Activated CD4-positive, alpha-beta T cell treated with anti-CD3 and anti-CD28 coated beads for 24 hours (primary cell): Measurements from ENCODE around the gene FCGR1A.
"Not testable (repeated sequence)": the region's sequence is repeated elsewhere in the genome, so short reads cannot be mapped to it uniquely, and the experiment has no call there.

Source experiments
- DNase-seq, 2 donors: peaks; one replicate each; pipeline ENCODE4 v3.0.0-alpha.2; 2020; ENCODE audit warnings: low read depth in 2 of 2

Gene FCGR1A

GRCh38 chr1:149782600-149782999 is at the start of gene FCGR1A:
Gene FCGR1A (plus strand): TSS chr1:149782694. CDS start chr1:149782744, 50 bp downstream.
- DNase-seq, result not testable (repeated sequence)

GRCh38 chr1:149732781-149733180 is 49.7 kb upstream of the FCGR1A start:
- not testable (repeated sequence) for DNase-seq

GRCh38 chr1:149734692-149735091 is 47.8 kb upstream of the FCGR1A start:
- not testable (repeated sequence) for DNase-seq

GRCh38 chr1:149740148-149740581 is 42.3 kb upstream of the FCGR1A start:
- peak; percentile 40 to 53 for DNase-seq

GRCh38 chr1:149740590-149741230 is 41.8 kb upstream of the FCGR1A start:
- DNase-seq, result not testable (repeated sequence)

GRCh38 chr1:149741914-149742313 is 40.6 kb upstream of the FCGR1A start:
- DNase-seq, result not testable (repeated sequence)

GRCh38 chr1:149746463-149747356 is 35.8 kb upstream of the FCGR1A start:
- not testable (repeated sequence) for DNase-seq

GRCh38 chr1:149747359-149748143 is 34.9 kb upstream of the FCGR1A start:
- DNase-seq, result not testable (repeated sequence)

GRCh38 chr1:149748144-149748500 is 34.4 kb upstream of the FCGR1A start:
- DNase-seq, result not testable (repeated sequence)

- DNase-seq, result not testable (repeated sequence)
Measured at GRCh38 chr1:149750562-149750961, 31.9 kb upstream of the FCGR1A start.

- DNase-seq, result not testable (repeated sequence)
Measured at GRCh38 chr1:149752186-149752585, 30.3 kb upstream of the FCGR1A start.

GRCh38 chr1:149753466-149753865 is 29.0 kb upstream of the FCGR1A start:
- not testable (repeated sequence) for DNase-seq

GRCh38 chr1:149755294-149755693 is 27.2 kb upstream of the FCGR1A start:
- DNase-seq, result not testable (repeated sequence)

GRCh38 chr1:149762294-149762693 is 20.2 kb upstream of the FCGR1A start:
- not testable (repeated sequence) for DNase-seq

GRCh38 chr1:149764087-149764800 is 18.2 kb upstream of the FCGR1A start:
- DNase-seq, result not testable (repeated sequence)

GRCh38 chr1:149766241-149766640 is 16.3 kb upstream of the FCGR1A start:
- not testable (repeated sequence) for DNase-seq

GRCh38 chr1:149769216-149769615 is 13.3 kb upstream of the FCGR1A start:
- not testable (repeated sequence) for DNase-seq

- not testable (repeated sequence) for DNase-seq
Measured at GRCh38 chr1:149770661-149771060, 11.8 kb upstream of the FCGR1A start.

- not testable (repeated sequence) for DNase-seq
Measured at GRCh38 chr1:149771653-149772425, 10.7 kb upstream of the FCGR1A start.

GRCh38 chr1:149775510-149776147 is 6.9 kb upstream of the FCGR1A start:
- DNase-seq, result not testable (repeated sequence)
